Activated gamma-delta T cell treated with Interleukin-2 at 50 U/mL for 16 hours (primary cell): ENCODE data around the gene SNX27.
A peak's percentile ranks its signal among the peaks of the same experiment; 100 is the strongest.
"Not testable (repeated sequence)": the region's sequence is repeated elsewhere in the genome, so short reads cannot be mapped to it uniquely, and the experiment has no call there.

ENCODE experiments used
- DNase-seq: peaks from one replicate; pipeline ENCODE4 v3.0.0-alpha.2; 2020

SNX27 gene

DNA sequence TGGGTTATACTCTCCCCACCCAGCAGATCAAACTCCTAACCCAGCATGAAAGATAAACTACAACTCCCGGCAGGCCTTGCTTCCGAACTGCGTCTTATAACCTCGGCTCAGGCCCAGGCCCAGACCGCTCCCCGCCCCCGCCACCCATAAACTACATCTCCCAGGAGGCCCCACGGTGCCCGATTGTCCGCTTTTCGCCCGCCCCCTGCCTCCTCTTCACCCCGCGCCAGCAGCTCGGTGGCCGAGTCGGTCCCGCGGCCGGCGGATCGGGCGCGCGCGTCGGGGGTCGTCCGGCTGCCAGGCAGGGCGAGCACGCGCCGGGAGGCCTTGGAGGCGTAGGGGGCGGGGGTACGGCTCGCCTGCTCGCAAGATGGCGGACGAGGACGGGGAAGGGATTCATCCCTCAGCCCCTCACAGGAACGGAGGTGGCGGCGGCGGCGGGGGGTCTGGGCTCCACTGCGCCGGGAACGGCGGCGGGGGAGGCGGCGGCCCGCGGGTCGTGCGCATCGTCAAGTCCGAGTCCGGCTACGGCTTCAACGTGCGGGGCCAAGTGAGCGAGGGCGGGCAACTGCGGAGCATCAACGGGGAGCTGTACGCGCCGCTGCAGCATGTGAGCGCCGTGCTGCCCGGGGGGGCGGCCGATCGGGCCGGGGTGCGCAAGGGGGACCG is at the start of gene SNX27:
TSS of gene SNX27 (plus strand) at position 219 of the 669 bp plus-strand sequence. CDS start at position 371, 152 bp downstream.
- DNase-seq = peak; percentile 87

DNA sequence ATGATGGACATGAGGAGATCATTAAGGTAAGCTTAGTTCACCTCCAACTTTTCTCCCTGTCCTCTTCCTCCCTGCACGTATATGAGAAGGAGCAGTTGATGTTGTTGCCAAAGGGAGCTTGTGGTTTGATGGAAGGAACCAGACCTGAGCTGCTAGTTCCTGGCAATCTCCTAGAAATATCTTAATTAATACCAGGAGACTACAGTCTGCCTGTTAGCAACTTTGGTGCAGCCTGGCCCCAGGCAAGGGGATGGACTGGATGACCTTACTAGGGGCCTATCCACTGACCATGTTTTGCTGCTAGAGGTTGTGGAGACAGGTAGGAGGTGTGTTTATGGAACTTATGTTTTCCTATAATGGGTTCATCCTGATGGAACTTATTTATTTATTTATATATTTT is 49.2 kb upstream of the SNX27 start:
- DNase-seq = no peak

DNA sequence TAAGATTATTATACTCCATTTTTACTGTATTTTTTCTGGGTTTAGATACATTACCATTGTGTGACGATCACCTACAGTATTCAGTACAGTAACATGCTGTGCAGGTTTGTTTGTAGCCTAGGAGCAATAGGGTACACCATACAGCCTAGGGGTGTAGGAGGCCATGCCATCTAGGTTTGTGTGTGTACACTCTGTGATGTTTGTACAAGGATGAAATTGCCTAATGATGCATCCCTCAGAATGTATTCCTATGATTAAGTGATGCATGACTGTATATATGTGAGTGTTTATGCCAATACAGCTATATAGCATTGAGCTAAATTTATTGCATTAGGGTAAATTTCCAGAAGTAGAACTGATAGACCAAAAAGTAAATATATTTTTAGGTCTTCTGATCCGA is 48.5 kb upstream of the SNX27 start:
- DNase-seq = no peak

DNA sequence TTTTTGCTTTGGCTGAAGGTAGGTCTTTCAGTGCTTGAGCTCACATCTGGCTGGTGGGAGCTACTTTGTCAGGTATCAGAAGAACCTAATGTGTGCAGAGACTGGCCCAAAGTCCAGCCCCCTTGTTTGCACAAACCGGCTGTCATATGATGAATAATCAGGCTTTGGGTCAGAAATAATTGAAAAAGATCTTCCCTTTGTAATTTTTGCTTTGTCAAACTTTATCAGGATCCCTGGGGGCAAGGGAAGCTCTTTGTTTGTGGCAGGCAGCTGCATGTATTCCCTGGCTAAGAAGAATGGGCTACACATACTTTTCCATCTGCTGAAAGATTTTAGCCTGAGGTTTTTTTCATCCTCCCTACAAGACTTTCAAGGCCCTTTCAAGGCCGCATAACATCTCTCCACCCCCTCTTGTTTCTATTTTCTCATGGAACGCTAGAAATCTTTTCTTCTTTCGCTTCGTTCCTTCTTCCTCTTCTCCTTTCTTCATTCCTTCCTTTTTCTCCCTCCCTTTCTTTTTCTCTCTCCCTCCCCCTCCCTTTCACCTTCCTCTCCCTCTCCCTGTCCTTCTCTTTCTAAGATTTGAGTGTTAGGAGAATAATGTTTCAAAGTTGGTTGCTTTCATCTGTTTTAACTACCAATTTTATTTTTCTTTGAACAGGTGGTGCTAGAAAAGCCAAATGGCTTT is 46.2 kb upstream of the SNX27 start:
- no peak for DNase-seq

DNA sequence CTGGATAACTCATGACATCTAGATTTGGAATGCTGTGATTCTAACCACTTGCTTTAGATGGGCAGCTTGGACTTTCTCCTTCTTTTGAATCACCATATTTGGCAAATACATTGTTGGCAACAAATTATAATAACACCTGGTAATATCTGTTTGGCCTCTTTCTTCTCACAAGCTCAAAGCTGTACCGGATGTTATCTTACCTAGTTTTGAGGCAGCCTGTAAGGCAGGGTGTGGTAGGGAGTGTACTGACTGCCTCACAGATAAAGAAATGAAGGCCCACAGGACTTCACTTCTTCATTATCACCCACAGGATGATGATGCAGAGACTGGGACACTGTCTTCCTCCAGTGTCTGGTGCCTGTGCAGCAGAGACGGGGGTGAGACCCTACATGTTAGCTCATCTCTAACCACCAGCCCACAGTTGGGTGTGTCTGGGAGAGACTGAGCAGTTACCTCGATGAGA is 43.2 kb upstream of the SNX27 start:
- no peak for DNase-seq

DNA sequence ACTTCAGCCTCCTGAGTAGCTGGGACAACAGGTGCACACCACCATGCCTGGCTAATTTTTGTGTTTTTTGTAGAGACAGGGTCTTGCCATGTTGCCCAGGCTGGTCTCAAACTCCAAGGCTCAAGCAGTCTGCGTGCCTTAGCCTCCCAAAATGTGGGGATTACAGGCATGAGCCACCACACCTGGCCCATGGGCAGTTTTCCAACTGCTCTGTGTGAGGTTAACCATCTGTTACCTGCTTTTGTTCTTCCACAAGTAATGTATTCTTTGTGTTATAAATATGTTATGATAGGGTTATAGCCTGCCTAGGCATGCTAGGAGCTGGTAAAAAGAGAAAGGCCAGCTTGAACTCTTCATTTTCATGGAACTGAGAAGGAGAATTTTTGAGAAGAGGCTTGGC is 41.0 kb upstream of the SNX27 start:
- no peak for DNase-seq

DNA sequence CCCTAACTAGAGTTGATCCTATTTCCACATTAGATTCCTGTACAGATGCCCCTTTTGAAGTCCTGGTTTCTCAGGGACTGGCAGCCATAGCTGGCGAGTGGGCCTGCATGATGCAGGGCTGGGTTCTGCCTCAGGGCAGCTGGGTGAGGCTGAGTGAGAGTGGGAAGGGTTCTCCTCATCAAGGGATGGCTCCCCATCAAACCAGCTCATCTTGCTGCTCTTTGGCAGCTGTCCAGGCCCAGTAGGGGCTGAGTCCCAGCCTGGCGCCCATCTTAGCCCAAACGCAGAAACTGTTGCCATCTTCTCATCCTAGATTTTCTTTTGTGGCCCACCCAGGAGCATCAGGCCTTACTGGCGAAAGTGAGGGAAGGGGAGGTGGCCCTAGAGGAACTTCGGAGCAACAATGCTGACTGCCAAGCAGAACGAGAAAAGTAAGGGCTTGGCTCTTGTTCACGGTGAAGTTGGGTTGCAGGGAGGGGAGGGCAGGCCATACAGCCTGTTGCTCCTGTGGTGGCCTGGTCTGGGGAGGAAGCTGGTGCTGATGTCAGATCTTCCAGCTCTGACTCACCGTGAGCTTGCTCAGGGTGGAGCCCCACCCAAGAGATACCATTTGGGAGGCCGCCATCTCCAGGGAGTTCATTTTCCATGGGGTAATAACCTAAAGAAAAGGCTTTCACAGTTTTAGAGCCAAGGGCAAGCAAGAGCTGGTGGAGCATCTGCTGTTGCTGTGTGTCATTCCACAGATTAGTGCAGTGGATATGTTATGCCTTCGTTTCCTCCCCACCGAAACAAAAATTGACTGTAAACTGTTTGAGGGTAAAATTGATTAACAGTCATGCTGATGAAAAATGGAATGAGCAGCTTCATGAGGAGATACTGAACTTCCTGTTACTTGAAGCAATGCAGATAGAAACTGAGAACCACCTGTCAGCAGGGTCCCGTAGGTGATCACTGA is 37.0 kb upstream of the SNX27 start:
- no peak for DNase-seq

DNA sequence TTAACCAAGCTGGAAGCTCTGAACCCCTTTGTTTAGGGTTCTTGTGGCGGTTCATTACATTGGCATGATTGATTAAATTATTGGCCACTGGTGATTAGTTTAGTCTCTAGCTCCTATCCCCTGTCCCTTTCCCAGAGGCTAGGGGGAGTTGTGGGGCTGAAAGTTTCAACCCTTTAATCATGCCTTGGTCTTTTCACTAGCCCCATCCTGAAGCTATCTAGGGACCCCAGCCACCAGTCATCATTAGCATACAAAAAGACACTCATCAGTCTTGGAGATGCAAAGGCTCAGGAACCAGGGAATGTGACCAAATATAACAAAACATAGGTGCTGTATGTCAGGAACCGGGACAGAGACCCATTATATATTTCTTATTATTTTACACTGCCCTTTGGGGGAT is 34.7 kb upstream of the SNX27 start:
- DNase-seq = no peak

DNA sequence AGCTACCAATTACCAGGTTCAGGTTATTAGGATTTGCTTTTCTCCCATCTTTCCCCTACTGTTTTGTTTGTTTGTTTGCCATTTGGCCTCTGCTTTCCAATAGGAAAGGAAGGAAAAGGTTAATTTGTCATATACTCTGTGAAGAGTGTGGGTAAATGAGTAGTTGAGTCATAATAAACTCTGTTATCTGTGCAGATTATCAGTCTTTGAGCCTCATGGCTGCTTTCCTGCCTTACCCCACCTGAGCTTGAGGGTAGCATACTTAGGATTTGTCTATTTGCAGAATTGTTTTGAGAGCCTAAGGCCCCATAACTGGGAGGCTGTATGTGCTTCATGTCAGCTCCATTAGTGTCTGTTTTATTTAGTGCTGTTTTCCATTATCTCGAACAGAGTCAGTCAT is 32.9 kb upstream of the SNX27 start:
- no peak for DNase-seq

DNA sequence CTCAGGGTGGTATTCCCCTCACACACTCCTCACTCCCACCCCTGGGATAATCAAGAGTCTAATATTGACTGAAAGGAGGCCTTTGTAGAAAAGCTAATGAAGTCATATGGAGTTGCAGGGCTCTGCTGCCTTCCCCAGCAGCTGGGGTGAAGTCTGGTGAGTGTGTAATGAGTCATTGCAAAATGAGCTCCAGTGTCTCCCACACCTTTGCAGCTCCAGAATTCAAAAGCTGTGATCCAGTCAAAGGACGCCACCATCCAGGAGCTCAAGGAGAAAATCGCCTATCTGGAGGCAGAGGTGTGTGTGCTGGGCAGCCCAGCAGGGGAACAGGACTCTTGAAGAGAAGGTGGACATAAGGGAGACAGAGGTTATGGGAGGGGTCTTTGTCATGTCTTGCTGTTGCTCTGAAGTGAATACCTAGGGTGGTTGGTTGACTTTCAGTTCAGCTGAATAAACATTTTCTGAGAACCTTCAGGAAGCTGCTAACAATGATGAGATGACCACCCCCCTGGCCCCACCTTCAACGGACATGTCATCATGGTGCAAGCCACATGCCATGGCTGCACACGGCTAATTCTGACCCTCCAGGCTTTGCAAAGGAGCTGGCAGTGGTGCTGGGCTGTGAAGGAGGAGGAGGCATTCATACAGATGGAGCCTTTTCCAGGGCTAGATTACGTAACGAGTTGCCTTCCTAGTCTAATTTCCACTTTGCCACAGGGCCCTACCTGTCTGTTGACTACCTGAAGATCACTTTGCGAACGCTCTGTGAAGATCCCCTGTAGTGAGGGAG is 32.2 kb upstream of the SNX27 start:
- no peak for DNase-seq

DNA sequence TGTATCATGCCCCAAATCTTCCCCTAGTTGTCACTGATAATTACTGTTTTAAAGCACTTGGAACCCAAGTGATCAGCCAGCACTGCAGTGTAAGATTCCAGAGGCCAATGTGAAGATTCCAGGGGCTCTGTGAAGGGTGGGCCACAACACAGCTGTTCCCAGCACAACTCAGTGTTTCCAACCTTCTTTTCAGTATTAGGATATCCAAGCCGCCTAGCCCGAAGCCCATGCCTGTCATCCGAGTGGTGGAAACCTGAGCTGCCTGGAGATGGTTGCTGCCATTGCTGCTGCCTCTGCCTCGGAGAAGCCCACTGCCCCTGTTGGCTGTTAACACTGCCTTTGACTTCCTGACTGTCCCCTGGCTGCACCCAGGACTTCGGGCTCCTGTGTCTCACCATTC is 30.4 kb upstream of the SNX27 start:
- DNase-seq = no peak

DNA sequence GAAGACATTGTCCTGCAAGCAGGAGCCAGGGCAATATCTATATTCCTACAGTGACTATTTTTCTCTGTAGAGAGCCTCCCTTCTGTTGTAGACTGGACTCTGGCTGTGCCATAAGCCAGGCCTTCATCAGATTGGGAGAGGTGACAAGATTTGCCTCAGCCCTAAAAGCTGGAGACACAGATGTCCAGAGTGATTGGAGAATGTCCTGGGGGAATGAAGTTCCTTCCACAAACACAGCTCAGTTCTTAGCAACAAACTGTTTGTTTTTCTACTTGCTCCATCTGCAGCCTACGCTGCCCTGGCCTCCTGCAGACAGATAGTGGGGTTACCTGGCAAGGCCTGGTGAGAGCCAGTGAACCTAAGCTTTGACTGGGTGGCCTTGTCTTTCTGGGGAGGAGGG is 29.9 kb upstream of the SNX27 start:
- DNase-seq = no peak

DNA sequence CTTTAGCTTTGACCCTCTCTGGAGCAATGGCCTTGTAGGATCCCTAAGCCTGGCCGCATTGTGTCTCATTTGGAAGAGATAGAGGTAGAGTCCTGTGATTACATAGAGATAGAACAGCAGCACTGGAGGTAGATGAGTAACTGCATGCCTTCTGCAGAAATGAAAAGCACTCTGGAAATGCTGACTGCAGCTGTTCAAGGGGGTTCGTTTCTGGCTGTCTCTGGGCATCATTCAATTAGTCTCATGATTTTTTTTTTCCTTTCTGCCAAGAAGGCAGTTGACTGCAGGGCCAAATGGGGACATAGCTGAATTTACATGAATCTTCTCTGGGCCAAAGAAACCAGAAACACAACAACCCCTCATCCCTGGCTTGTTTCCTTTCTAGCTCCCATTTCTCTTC is 28.1 kb upstream of the SNX27 start:
- DNase-seq = no peak

DNA sequence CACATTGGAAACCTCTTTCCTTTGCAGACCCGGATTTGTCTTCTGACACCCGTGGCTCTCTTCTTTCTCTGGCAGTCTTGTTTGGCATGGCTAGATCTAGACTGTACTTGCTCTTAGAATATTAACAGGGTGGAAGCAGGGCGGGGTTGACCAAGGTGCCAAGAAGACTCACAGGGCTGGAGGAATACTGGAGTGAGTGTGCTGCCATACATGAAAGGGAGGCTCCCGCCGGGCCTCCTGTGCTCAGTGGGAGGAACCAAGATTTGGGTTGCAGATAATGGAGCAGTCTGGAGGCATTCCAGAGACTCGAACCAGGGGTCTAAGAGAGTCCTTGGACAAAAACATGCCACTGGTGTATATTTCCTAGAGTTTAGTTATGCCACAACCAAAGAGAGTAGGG is 27.6 kb upstream of the SNX27 start:
- no peak for DNase-seq

DNA sequence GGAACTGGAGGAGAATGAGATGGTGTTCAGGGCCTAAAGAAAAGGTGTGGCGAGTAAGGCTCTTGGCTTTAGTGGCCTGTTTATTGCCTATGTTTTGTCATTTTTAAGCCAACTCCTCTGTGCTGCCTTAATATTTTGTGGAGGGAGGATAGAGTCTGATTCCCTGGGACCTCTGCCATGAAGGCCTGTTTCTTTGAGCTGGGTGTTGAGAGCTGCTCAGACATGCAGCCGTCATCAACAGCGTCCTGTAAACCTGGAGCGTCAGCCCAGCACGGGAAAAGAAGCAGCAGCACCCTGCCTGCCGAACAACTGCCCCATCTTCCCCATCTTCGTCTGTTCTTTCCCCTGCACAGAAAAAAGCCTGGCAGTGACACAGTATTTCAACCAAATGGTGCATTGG is 27.1 kb upstream of the SNX27 start:
- DNase-seq = no peak

DNA sequence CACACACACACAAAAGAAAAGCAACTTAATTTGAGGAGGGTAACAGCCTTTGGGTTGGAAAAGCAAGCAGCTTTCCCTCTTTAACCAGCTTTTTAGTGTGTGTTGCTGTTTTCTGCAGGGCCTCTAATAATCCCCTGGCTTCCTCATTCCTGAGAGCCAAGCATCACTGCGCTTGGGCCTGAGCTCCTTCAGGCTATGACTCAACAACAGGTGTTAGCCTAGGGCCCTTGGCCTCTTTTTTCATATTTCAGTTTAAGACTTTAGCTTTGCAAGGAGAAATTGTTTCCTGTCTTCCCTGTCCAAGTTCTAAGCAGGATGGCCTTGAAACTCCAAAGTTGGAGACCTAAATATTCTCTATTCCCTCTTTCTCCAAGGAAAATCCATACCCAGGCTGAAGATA is 26.2 kb upstream of the SNX27 start:
- no peak for DNase-seq

DNA sequence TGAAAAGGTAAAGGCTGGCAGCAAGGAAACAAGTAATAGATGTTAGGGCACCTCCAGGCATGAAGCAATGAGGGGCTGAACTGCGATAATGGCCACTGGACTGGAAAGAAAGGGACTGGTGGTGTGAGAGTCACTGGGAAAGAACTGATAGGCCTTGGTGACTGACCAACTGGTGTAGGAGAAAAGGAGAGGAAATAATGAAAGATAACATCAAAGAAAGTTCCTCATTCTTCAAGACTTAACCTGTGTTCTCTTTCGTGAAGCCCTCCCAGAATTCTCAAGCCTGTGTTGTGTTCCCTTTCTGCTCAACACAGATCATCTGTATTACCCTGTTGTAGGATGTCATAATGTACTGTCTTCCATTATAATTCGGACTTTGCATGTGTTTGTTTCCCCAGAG is 20.9 kb upstream of the SNX27 start:
- no peak for DNase-seq

DNA sequence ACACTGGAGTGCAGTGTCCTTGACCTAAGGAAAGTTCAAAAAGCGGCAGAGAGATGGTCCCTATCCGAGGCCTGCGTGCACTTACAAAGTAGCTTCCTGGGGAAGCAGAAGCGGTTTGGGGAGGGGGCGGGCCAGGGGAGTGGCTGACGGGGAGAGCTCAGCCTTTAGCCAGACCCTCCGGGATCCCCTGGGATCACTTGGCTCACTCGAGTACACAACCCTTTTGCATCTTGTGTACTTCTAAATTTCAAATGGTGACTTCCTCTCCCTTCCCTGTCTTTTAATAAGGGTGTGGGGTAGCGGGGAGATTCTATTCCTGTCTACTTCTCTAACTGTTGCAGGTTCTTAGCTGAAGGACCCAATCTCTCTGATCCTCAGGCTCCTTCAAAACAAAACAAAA is 18.1 kb upstream of the SNX27 start:
- no peak for DNase-seq

DNA sequence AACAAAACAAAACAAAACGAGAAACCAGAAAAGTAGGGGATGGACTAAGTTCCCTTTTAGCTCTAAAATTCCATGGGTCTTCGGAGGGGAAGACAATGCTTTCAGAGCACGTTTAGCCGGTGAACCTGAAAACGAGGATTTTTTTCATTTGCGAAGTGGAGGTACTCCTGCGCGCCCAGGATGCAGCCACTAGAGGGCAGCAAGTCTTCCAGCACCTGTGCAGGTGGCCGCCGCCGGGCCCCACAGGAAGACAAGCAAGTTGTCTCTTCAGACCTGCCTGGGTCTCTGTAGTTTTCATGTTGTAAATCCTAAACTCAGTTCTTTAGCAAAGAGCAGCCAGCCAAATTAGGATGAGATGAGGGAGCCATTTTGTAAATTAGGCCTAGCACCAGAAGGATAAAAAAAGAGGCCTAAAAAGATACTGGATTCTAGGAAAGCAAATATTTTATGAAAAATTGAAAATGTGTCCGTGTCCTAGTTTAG is 17.7 kb upstream of the SNX27 start:
- peak; percentile 87 for DNase-seq

DNA sequence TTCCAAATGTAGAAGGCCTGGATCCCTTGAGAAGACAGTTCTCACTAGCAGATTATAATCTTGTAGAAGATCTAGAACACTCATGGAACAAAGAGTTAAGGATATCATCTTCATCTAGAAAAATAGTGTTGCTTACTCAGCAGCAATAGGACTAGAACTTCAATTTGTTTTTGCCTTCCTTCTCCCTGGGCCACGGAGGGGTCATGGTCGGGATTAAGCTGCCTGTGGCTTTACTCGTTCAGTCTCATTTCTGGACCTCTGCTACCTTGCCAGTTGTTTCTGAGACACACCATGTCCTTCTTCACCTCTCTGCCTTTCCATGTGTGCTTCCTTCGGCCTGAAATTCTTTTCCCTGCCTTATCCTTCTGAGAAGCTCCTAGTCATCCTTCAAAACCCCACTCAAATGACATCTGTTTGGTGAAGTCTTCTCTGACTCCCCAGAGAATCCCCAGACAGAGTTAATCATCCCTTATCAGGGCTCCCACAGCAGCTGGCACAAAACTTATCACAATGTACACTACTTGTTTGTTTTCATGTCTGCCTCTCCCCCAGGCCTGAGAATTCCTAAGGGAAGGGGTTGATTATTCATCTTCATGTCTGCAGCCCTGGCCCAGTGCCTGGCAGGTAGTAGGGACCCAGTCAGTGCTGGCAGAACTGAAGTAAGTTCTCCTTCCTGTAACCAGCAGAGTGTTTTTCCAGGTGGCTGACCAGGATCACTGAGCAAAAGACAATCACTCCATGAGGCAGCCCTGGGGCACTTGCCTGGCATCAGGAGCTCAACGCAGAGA is 15.5 kb upstream of the SNX27 start:
- DNase-seq = no peak

DNA sequence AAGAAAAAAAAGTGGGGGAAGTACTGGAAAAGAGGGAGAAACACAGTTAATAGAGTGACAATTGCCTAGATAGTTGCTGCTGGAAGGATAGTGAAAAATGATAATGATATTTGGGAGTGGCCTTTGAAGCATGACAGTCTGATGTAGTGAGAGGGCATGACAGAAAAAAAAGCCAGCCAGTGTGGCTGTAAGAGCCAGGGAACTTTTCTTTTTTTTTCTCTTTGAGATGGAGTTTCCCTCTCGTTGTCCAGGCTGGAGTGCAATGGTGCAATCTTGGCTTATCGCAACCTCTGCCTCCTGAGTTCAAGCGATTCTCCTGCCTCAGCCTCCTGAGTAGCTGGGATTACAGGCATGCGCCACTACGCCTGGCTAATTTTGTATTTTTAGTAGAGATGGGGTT is 9.3 kb upstream of the SNX27 start:
- DNase-seq = not testable (repeated sequence)

DNA sequence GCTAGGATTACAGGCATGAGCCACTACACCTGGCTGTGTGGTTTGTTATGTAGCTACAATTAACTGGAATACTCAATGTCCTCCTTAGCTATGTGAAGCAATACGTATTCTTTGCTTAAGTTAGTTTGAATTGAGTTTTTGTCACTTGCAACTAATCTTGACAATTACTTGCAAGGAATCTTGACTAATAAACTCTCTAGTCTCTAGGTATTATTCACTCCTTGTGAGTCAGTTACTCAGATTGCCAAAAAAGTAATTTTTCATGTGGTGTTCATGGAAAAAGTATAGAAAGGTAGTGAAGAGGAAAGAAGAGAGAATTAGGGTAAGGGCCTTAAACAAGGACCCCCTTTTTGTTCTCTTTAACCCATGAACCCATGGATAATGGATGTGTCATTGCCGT is 7.6 kb upstream of the SNX27 start:
- no peak for DNase-seq
